LoVo (cell line): Measurements from ENCODE around the gene RBMS3.
"Not testable (repeated sequence)": the region's sequence is repeated elsewhere in the genome, so short reads cannot be mapped to it uniquely, and the experiment has no call there.

Source experiments
- DNase-seq: peaks from one replicate; pipeline ENCODE4 v3.0.0-alpha.2; 2016; ENCODE audit warnings: low spot score

Gene RBMS3

DNA sequence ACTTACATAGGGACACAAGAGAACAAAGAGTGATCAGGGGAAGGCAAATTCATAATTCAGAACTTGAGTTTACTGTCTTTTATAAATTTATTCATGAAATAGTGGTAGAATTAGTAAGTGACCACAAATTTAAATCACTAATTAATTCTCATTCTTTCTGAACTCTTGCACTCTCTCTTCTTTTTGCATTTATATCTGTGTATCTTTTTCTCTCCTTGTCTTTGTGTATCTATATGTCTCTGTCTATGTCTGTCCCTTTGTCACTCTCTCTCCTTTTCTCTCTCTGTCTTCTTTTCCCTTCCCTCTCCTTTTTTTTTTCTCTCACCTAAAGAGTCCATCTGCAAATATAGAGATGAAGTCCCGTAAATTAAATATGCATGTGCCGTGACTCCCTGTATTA lies 31.5 kb downstream of the RBMS3 start:
- DNase-seq: no peak

DNA sequence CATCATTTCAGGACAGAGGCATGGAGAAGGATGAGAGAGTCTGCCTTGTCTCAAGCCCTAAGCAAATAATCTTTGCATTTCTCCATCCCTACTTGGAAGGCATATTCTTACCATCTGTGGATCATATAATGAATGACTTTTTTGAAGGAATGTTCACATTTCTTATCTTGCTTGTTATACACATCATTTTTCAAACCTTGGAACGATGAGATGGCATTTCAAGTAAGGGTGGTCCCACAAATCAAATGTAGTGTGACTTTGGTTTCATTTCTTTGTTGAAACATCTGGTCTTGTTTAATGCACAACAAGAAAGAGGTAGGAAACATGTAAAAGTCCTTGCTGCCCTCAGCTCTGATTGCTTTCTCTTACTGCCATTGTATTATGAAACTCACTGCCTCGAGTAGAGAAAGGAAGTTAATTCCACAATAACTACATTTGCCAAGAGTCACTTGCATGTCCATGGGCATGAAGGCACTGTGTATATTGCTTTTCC lies 32.1 kb downstream of the RBMS3 start:
- no peak for DNase-seq

DNA sequence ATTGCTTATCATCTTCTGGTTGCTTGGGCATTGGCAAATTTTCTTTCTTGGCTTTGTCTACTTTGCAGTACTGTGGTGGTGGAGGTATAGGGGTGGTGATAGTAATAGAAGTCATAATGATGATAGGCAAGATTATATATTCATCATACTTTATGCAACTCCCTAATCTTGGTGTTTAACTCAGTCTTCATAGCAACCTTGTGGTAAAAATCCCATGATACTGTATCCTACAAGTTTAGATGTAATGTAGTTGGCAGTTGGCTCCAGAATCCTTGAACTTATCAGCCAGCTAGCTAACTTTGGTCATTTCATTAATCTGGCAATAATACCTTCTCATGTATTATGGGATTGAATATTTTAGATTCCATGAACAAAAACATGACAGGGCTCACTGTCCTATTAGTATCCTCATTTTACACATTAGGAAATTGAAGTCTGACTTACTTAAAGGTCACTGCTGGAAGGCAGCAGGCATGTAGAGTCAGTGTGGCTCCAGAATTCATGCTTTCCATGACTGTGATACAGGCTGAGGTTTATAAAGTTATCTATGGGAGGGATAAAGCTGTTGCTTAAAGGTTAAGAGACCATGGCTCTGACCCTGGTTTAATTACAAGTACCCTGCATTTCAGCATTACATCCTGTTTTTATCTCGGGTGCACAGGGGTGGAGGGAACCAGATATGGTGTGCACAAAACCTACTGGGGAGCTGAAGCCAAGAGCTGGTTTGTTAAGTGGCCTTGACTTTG lies 33.3 kb downstream of the RBMS3 start:
- DNase-seq: no peak

DNA sequence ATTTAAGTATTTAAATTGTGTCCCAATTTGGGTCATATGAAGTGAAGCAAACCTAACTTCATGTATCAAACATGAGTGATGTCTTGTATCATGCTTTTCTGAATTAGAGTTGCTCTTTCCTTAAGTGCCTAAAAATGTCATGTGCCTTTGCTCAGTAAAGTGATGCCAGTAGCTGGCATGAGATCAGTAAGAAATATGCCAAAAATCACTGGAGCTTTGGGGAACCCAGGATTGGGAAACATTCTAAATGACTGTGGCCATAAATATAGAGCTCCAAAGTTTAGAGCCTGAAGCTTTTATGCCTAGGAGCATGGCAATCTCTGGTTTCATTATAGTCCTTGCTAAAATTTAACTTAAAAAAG lies 33.8 kb downstream of the RBMS3 start:
- DNase-seq: no peak

DNA sequence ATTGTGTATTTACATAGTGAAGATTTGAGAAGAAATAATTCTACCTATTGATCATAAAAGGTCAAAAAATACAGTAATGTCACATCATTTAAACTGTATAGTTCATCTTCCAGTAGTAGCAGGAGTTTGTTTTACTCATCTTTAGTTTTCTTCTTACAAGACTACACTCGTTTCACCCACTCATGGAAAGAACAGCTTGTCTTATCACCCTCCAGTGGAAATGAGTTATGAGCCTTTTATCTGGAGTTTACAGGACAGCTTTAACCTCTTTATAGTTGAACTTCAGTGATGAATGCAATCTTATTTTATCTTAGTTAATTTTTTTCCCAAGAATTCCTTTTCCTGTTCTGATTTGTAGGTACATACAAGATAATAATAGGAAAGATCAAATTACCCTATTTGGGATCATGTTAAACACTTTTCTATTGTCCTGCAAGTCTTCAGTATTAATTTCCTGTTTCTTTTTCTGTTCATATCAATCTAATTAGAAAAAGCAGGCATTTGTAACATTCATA lies 36.8 kb downstream of the RBMS3 start:
- DNase-seq: no peak

DNA sequence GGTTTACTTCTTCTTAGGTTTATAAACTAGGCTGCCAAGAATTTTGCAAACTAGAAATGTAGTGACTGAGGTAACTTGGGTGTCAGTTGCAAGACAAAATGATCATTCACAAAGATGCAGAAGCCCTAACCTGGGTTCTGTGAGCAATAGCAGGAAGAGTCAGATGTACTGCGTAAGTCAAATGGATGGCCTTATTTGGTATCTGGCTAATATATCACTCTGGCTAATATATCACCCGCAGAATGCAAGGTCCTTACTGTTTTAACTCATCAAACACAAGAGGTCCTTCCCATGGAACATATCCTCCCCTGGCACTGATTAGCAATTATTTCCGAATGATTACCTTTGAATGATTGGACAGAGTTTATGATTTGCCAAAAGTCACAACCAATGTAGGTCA lies 37.4 kb downstream of the RBMS3 start:
- DNase-seq: no peak

DNA sequence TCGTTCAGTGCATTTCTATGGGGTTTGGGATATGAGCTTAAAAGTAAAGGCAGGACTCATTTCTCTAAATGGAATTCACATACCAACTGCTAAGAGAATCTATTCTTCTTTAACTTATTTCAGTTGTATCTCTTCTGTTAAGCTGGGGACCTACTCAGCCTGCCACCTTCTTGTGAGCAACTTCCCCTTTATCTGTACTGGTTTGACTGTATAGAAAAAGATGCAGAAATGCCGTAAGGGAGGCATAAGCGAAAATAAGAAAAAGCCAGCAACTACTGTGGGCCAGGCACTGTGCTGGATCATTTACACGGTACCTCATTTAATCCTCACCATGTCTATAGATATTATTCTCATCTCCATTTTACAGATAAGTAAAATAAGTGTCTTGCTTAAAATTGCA lies 38.4 kb downstream of the RBMS3 start:
- no peak for DNase-seq

DNA sequence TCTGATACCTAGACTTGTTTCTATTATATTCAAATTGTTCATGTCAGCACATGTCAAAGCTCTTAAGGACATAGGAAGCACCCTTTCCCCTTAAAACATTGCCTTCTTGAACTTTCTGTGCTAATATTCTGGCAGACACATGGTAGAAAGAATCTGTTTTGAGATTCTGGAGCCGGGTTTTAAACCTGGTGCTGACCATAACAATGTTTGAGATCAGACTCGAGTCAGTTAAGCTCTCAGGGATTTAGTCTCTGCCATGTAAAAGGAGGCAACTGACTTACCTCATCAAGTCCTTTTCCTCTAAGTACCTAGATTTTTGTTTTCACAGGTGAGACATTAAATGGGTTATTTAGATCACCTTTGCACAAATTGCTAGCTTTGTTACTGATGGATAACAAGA lies 38.9 kb downstream of the RBMS3 start:
- no peak for DNase-seq

DNA sequence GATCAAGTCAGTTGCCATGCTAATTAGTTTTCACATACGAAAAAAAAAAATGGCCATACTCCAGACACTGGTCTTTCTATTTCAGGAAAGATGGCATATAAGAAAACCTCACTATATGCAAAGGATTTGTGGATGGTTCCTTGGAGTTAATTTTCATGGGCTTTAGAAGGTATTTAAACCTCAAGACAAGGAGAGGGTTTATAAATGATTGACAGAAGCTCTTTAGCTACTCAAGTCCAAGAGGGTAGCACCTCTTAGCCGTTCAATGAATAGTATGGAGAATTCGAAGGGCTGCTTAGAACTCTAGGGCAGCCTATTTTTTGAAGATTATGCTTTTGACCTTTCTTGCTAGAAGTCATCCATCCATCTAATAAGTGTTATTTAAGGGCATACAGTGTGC lies 41.7 kb downstream of the RBMS3 start:
- no peak for DNase-seq

DNA sequence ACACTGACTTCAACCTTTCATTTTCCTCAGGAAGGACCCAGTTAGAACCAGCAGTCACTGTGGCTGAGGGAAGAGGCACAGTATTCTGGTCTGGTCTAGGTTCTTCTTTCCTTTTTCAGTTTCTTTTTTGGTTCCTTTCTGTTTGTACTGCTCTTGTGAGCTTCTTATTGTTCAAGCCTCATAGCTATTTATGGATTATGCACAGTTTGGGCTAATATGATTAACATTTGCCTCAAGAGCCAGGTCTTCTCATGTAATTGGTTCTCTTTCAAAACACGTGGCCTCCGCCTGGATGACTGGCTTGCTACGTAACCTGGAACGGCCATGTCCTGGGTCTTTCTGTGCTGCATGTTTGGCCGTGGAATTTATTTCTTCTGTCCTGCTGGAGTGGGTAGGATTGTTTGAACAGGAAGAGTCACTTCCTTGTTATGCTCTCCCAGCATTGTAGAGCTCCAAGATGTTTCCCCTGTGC lies 43.3 kb downstream of the RBMS3 start:
- peak; percentile 29 for DNase-seq

DNA sequence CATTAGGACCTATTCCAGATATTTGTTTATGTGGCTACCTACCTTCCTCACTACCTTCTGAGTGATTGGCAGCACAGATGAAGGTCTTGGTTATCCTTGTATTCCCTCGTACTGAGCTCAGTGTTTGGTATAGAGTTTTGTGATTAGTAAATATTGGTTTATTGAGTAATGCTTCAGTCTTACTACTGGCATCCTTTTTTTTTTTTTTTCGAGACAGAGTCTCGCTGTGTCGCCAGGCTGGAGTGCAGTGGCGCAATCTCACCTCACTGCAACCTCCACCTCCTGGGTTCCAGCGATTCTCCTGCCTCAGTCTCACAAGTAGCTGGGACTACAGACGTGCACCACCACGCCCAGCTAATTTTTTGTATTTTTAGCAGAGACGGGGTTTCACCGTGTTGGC lies 45.7 kb downstream of the RBMS3 start:
- not testable (repeated sequence) for DNase-seq

DNA sequence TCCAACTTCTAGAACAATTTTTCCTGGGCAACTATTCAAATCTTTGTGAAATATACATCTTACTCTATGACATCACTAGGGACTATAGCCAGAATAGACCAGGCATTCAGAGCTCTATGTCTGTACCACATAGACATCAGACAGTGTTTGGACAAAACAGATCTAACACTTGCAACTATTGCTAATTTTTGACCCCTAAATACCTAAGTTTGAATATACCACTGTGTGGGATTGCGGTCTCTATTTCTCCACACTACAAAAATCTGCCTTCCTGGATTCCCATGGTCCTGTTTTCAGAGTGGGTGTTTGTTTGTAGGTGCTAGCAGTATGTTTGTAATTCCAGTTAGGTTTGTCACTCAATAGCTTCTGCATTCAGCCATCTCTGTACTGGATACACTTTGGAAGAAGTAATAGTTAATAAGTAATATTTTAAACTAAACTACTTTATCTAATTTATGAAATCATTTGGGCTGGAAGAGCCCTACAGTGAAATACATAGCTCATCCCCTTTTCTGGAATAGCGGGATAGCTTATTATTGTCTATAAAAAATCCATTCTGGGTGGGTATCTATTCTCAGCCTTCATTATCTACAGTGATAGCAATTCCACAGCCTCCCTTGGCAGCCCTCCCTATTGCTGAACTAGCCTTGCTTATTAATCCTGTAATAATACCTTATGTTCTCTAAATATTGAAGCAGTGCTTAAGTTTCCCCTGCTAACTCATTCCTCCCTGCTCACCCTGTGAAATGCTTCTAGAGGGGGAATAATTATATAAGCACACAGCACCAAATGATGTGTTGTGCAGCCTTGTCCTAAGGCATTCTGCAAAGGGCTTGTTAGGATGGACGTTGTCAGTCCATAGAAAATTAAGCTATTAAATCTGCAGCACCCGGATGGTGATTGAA lies 49.4 kb downstream of the RBMS3 start:
- DNase-seq: no peak

DNA sequence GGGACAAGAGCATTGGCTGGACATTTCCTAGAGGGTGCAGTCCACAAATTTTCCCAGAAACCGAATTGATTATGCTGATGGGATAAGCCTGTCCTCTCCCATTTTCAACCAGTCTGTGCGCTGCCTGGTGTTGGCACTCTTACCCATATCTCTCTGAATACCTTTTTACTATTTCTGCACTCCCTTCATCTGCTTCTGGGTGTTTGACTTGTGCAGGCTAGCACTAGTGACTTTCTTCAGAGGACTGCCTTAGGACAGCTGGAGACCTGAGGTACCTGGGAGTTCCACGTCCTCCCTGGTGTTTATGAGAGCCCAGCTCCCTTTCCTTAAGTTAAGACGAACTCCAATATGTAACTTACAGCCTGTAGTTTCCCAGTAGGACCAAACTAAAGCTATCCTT lies 50.2 kb downstream of the RBMS3 start:
- no peak for DNase-seq

DNA sequence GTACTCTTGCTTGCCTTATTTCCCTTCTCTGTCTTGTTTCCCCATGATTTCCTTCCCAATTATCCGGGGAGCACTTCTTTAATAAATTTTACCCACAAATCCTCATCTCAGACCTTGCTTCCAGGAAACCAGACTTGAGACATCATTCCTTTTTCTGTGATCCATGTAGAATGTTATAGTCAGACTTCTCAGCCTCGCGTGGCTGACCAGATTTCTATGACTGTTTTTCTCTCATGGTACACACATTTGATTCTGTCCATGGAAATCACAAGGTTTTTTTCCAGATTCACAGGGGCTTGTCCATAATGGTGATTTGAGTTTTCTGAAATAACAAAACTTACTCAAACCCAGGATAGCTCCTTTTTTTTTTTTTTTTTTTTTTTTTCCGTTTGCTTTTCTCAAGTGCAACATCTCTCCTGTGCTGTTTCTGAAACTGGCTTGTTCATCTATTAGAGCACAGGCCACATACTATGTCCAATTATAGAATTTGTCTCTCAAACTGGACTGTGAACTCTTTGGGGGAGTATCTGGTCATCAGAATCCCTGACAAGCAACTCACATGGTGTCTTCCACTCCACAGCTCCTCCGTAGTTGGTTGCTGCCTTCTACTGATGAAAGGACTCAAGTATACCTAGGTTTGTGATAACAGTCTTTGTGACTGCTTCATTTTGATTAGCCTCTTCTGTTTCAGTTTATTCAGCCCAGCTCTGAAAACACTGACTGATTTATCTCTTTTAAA lies 50.8 kb downstream of the RBMS3 start:
- no peak for DNase-seq

DNA sequence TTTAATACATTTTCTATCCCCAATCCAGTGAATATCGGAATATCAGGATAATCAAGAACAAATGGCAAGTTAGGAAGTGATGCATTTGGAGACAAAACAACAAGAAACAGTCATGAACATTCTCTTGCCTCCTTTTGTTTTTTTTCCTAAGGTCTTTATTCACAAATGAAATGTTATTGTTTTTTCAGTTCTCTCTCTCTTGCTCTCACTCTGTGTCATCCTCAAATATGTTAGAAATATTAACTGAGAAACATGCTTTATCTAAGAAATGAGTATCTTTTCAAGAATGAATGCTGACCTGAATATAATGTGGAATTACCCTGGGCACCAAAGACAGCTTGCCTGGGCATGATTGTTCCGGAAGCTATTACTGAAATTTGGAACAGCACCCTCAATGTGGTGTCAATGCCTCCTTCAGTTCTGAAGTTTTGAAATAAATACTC lies 51.3 kb downstream of the RBMS3 start:
- DNase-seq: no peak

DNA sequence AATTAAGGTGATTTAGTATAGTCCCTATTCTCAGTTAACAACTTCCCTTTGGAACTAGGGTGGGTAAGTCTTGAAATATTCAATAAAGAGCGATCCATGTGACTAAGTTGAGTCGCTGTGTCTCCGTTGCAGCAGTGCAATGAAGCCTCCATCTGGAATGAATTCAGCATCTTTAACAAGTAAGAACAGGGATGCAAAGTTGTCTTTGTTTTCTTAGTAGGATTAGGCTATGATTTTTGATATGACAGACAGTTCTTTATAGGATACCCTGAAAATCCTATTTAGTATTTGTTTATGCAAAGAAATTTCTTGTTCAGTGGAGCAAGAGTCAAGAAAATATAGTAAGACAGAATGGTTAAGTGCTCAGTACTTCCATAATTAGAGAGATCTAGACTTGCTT lies 52.7 kb downstream of the RBMS3 start:
- no peak for DNase-seq

DNA sequence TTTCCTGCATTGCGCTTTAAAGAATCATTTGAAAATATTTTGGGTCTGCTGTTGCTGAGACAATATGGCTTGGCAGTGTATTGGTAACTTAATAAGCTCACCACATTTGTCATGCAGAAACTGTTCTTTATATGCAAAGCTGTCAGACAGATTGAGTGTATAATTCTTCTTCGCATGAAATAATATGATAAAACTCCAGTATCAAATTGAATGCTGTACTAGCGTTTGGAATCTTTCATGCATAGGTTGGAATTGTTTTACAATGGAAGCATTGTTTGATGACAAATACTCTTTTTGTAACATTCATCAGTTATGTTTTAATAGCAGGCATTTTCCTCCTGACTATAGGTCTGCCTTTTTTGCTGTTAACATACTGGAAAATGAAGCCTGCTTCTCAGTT lies 53.8 kb downstream of the RBMS3 start:
- DNase-seq: no peak

DNA sequence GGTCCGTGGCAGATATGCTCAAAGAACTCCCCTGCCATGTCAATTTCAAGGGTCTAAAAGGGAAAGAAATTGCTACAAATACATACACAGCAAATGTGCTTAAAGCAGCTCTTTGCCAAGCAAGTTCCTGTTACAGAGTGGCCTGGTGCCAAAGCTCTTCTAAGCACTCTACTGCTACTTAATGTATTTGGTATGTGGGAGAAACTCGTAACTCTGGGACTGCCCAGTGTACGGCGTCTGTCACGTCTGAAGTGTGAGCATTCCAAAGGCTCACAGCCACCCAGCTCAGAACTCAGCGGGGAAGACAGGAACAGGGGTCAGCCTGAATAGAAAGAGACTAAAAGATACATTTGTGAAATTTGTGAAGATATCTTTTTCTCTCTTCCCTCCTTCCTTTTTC lies 54.6 kb downstream of the RBMS3 start:
- DNase-seq: peak; percentile 49

DNA sequence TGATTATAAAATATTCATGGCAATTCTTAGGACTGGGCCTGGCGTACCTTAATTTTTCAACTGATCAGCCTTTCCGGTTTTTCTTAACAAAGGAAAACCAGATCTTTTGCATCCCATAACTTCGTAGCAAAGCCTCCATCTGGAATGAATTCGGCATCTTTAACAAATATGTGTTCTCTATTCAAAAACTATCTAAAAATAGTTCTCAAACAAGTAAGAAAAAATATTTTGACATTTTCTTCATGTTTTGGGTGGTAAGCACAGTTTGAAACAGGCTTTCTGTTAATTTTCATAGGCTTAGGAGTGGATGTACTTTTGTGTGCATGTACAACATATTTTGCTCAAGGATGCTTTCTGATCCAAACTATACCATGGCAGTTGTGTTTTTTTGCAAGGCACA lies 55.1 kb downstream of the RBMS3 start:
- DNase-seq: no peak

DNA sequence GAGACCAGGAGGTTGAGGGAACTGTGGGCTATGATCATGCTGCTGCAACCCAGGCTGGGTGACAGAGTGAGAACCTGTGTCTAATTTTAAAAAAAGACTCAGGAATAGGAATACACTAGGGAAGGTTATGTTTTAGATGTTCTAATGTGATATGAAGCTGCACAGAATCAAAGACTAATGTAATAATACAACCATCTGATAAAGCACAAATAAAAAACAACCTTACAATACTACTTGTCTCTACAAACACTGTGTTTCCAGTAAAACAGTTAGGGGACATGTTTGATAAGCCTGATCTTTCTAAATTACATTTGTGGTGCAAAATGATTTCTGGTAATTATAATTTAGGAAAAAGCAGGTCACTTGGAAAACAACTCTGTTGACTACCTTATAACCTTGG lies 56.7 kb downstream of the RBMS3 start:
- no peak for DNase-seq

DNA sequence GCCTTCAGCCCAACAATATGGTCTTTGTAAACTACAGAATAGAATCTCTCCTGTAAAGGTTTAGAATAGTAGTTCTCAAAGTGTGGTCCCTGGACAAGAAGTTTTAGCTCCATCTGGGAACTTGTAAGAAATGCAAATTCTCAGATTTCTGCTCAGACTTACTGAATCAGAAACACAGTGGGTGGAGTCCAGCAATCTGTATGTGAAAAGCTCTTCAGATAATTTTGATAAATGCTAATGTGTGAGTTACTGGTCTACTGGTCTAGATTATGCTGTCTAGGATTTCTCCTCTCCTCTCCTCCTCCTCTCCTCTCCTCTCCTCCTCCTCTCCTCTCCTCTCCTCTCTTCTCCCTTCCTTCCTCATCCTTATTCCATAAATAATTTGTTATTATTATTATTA lies 57.5 kb downstream of the RBMS3 start:
- no peak for DNase-seq
